ENCODE data around the gene THAP5. TPM values are rescaled to one million over a fixed set of nuclear protein-coding genes. Genes with fewer than 3 reads are reported as not detected.

Gene THAP5
- total RNA-seq (2022; extraction: Qiagen RNA extraction; ENCODE audit: low read depth) = 7.1 to 21.6 TPM (median 14.8 TPM) in 5 replicates

GRCh38 chr7:108569381-108570145 lies at the start of gene THAP5, which contains the start of gene DNAJB9:
TSS of gene THAP5 (minus strand) at chr7:108569706. CDS start at chr7:108569569, 137 bp downstream.
TSS of gene DNAJB9 (plus strand) at chr7:108569874. CDS start at chr7:108571727, 1,853 bp downstream.

GRCh38 chr7:108525985-108526767 lies 43.3 kb downstream of the THAP5 start, which contains the start of gene PNPLA8:
TSS of gene PNPLA8 (minus strand) at chr7:108526135. CDS start at chr7:108515491, 10,644 bp downstream.

Other genes starting within 250 kb of the THAP5 start
- gene NRCAM, start 113.3 kb downstream of the THAP5 start, total RNA-seq (2022; extraction: Qiagen RNA extraction; ENCODE audit: low read depth) = 51.1 to 138 TPM (median 95.4 TPM) in 5 replicates
- gene PNPLA8, start 43.6 kb downstream of the THAP5 start, total RNA-seq (2022; extraction: Qiagen RNA extraction; ENCODE audit: low read depth) = 13.5 to 16.7 TPM (median 15.9 TPM) in 5 replicates
- 7.2 to 13.0 TPM (median 9.2 TPM) in 5 replicates for gene DNAJB9, start 168 bp upstream of the THAP5 start, total RNA-seq (2022; extraction: Qiagen RNA extraction; ENCODE audit: low read depth)